Adipose tissue (tissue), 3 donors: ENCODE data around the gene LDAF1. TPM values are rescaled to one million over a fixed set of nuclear protein-coding genes. Genes with fewer than 3 reads are reported as not detected.
"Not testable (repeated sequence)": the region's sequence is repeated elsewhere in the genome, so short reads cannot be mapped to it uniquely, and the experiment has no call there.

Experiments
- H3K27ac ChIP-seq: one replicate; pipeline ENCODE4 v1.5.1; 2013; ENCODE audit warnings: low read depth, low read length
- WGBS, 3 donors: extraction: QIAGEN DNeasy Blood & Tissue Kit; methylation state at CpG; one replicate each; pipeline ENCODE4 v1.1.7; 2013; 5-methylcytosine and 5-hydroxymethylcytosine counted together
- polyA plus RNA-seq, 3 donors: library from polyadenylated mRNA; stranded (reverse); fragments of 200-250 nt; gene quantifications; one replicate each; pipeline ENCODE4 v1.2.3, GENCODE V29; 2013
- donor health status: healthy with polysubstance abuse.
- donor health status: Bipolar disorder and iron deficiency.
- donor health status: healthy.

The LDAF1 gene
- polyA plus RNA-seq: 10 to 100 TPM in 2 of 3 donors, 1 to 10 TPM in 1; 9.8 to 26.0 (median 10.7) TPM

GRCh38 chr16:21158208-21159110, at the start of gene LDAF1:
LDAF1 (plus strand) TSS chr16:21158674; CDS start chr16:21161183, 2,509 bp downstream.
- H3K27ac ChIP-seq: no peak within 1 kb of the TSS
- 0 to 1% (median 1%) methylated on average over 51 to 59 of the region's 59 CpGs for WGBS, 3 donors

GRCh38 chr16:21115551-21115950, 42.9 kb upstream of the LDAF1 start:
- 94 to 97% (median 95%) methylated on average over 4 of the region's 4 CpGs for WGBS, 3 donors
- H3K27ac ChIP-seq: not testable (repeated sequence)

GRCh38 chr16:21116148-21116693, 42.3 kb upstream of the LDAF1 start:
- WGBS, 3 donors: 31 to 41% (median 32%) methylated on average over 13 of the region's 13 CpGs

GRCh38 chr16:21117567-21117966, 40.9 kb upstream of the LDAF1 start:
- WGBS, 3 donors: 72 to 92% (median 91%) methylated on average over 4 of the region's 4 CpGs

More at GRCh38 chr16:21116148-21116693, 42.3 kb upstream of the LDAF1 start:
- no peak overlapping the region for H3K27ac ChIP-seq

GRCh38 chr16:21120976-21121520, 37.4 kb upstream of the LDAF1 start:
- WGBS, 3 donors: 53 to 92% (median 88%) methylated on average over 2 of the region's 2 CpGs

More at GRCh38 chr16:21117567-21117966, 40.9 kb upstream of the LDAF1 start:
- H3K27ac ChIP-seq: no peak overlapping the region

GRCh38 chr16:21125191-21125590, 33.3 kb upstream of the LDAF1 start:
- no peak overlapping the region for H3K27ac ChIP-seq
- WGBS, 3 donors: 88 to 91% (median 90%) methylated on average over 7 of the region's 7 CpGs

More at GRCh38 chr16:21120976-21121520, 37.4 kb upstream of the LDAF1 start:
- H3K27ac ChIP-seq: no peak overlapping the region

GRCh38 chr16:21126518-21126917, 32.0 kb upstream of the LDAF1 start:
- WGBS, 3 donors: 55 to 89% (median 80%) methylated on average over 7 of the region's 7 CpGs
- no peak overlapping the region for H3K27ac ChIP-seq

GRCh38 chr16:21128991-21129390, 29.5 kb upstream of the LDAF1 start:
- H3K27ac ChIP-seq: no peak overlapping the region
- WGBS, 3 donors: 72 to 93% (median 91%) methylated on average over 6 of the region's 6 CpGs

- 71 to 91% (median 90%) methylated on average over 3 of the region's 3 CpGs for WGBS, 3 donors
- no peak overlapping the region for H3K27ac ChIP-seq
Measured at GRCh38 chr16:21130811-21131210, 27.7 kb upstream of the LDAF1 start.

- 78 to 82% (median 81%) methylated on average over 8 of the region's 8 CpGs for WGBS, 3 donors
- H3K27ac ChIP-seq: no peak overlapping the region
Measured at GRCh38 chr16:21134053-21134452, 24.4 kb upstream of the LDAF1 start.

- H3K27ac ChIP-seq: no peak overlapping the region
- 31 to 60% (median 59%) methylated on average over 5 of the region's 5 CpGs for WGBS, 3 donors
Measured at GRCh38 chr16:21145738-21146137, 12.7 kb upstream of the LDAF1 start.

GRCh38 chr16:21150375-21151001, 8.0 kb upstream of the LDAF1 start, which contains the start of gene DNAH3:
DNAH3 (minus strand) TSS chr16:21150846; CDS start chr16:21150319, 527 bp downstream.
- 10 to 30% (median 20%) methylated on average over 8 of the region's 8 CpGs for WGBS, 3 donors
- no peak within 1 kb of the TSS for H3K27ac ChIP-seq

GRCh38 chr16:21152160-21153030, 6.1 kb upstream of the LDAF1 start:
- WGBS, 3 donors: 84 to 92% (median 87%) methylated on average over 42 to 51 of the region's 51 CpGs
- H3K27ac ChIP-seq: not testable (repeated sequence)

GRCh38 chr16:21153124-21153729, 5.2 kb upstream of the LDAF1 start:
- 90 to 91% (median 91%) methylated on average over 11 of the region's 11 CpGs for WGBS, 3 donors
- H3K27ac ChIP-seq: not testable (repeated sequence)

- not testable (repeated sequence) for H3K27ac ChIP-seq
- WGBS, 3 donors: 20 to 74% (median 73%) methylated on average over 1 of the region's 1 CpG
Measured at GRCh38 chr16:21156011-21156410, 2.5 kb upstream of the LDAF1 start.

GRCh38 chr16:21156767-21157467, 1.6 kb upstream of the LDAF1 start:
- H3K27ac ChIP-seq: no peak overlapping the region
- 48 to 53% (median 52%) methylated on average over 6 of the region's 6 CpGs for WGBS, 3 donors

GRCh38 chr16:21157632-21158031, 842 bp upstream of the LDAF1 start:
- WGBS, 3 donors: 55 to 66% (median 57%) methylated on average over 5 of the region's 5 CpGs
- H3K27ac ChIP-seq: no peak overlapping the region
